ENCODE measurements around the gene HYAL2. TPM values are rescaled to one million over a fixed set of nuclear protein-coding genes. Genes with fewer than 3 reads are reported as not detected.
A peak's percentile ranks its signal among the peaks of the same experiment; 100 is the strongest.
"Not testable (repeated sequence)": the region's sequence is repeated elsewhere in the genome, so short reads cannot be mapped to it uniquely, and the experiment has no call there.

Gene HYAL2
- total and polyA plus RNA-seq, 2 donors from 2014 or later = 93.2 to 142 TPM

DNA sequence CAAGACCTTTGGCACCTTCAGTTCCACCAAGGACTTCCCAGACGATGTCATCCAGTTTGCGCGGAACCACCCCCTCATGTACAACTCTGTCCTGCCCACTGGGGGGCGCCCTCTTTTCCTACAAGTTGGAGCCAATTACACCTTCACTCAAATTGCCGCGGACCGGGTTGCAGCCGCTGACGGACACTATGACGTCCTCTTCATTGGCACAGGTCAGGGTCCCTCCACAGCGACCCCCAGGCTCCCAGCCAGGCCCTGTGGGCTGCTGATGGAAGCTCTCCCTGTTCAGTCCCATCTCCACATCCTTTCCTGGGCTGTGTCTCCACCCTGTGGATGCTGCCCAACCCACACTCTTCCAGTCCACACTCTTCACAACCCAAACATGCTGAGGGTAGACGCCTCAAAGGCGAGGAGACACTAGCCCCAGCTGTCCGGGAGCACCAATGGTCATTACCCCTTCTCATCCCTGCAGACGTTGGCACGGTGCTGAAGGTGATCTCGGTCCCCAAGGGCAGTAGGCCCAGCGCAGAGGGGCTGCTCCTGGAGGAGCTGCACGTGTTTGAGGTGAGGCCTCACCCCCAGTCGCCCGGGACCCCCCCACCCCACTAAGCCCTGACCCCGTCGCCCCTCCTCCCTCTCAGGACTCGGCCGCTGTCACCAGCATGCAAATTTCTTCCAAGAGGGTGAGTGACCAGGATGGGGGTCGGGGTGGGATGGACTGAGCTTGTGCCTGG is 48.0 kb downstream of the HYAL2 start:
- H3K4me1 ChIP-seq (ENCODE audit: control insufficient read depth in 2 of 3, insufficient read depth in 2 of 3, low read depth in 1 of 3, low read length in 3 of 3) = peaks cover 0 to 25% (median 17%) of the 10 kb centered on the region in 3 donors
- no peak overlapping the region for H3K27ac ChIP-seq (ENCODE audit: low read depth in 2 of 2, low read length in 2 of 2)

DNA sequence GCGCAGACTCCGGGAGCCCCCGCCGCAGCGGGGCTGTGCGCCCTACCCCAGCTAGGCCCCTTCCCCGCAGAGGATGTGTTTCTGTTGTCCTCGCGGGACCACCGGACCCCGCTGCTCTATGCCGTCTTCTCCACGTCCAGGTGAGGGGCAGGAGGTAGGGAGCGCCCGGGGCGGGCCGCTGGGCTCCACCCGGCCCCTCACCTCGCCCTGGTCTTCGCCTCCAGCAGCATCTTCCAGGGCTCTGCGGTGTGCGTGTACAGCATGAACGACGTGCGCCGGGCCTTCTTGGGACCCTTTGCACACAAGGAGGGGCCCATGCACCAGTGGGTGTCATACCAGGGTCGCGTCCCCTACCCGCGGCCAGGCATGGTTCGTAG is 48.9 kb downstream of the HYAL2 start:
- Histone ChIP-seq H3K4me1 (ENCODE audit: control insufficient read depth in 2 of 3, insufficient read depth in 2 of 3, low read depth in 1 of 3, low read length in 3 of 3) (peaks cover 0 to 30% (median 17%) of the 10 kb centered on the region in 3 donors), H3K36me3 (ENCODE audit: control insufficient read depth in 2 of 3, insufficient read depth in 3 of 3, low read length in 3 of 3) (no peaks in the 10 kb centered on the region), H3K27ac (ENCODE audit: low read depth in 2 of 2, low read length in 2 of 2) (no peak overlapping the region), H3K9ac (ENCODE audit: low read length in 3 of 3) (no peak overlapping the region), H3K27me3 (ENCODE audit: control insufficient read depth, insufficient read depth, low read length) (peaks cover 8% of the 10 kb centered on the region), H3K4me3 (ENCODE audit: low read length in 3 of 3) (no peak overlapping the region), H3K9me3 (ENCODE audit: control insufficient read depth in 2 of 3, insufficient read depth in 1 of 3, low read length in 3 of 3) (no peaks in the 10 kb centered on the region)
- DNase-seq = peak in 2 of 5 donors; percentile 67 to 74
- no peak for FAIRE-seq
- TF ChIP-seq CTCF (IDR thresholded peaks at IDR 0.05; ENCODE audit: borderline replicate concordance, extremely low read depth, insufficient read depth) = no peak
- intact Hi-C loops (cut with DNase I) = loop anchor here (5.0 kb wide), 1 partner anchor 46 kb away; no protein-coding TSS in a partner anchor

More for the DNA sequence above, 48.0 kb downstream of the HYAL2 start:
- Histone ChIP-seq H3K9me3 (ENCODE audit: control insufficient read depth in 2 of 3, insufficient read depth in 1 of 3, low read length in 3 of 3) (no peaks in the 10 kb centered on the region), H3K36me3 (ENCODE audit: control insufficient read depth in 2 of 3, insufficient read depth in 3 of 3, low read length in 3 of 3) (no peaks in the 10 kb centered on the region), H3K27me3 (ENCODE audit: control insufficient read depth, insufficient read depth, low read length) (peaks cover 8% of the 10 kb centered on the region), H3K9ac (ENCODE audit: low read length in 3 of 3) (no peak overlapping the region), H3K4me3 (ENCODE audit: low read length in 3 of 3) (no peak overlapping the region)
- FAIRE-seq = no peak
- peak; percentile 66 to 89 (median 76) for DNase-seq
- peak; percentile 44 for TF ChIP-seq CTCF (IDR thresholded peaks at IDR 0.05; ENCODE audit: borderline replicate concordance, extremely low read depth, insufficient read depth)
- intact Hi-C loops (cut with DNase I) = loop anchor here (5.0 kb wide), 1 partner anchor 47 kb away; no protein-coding TSS in a partner anchor

GRCh38 chr3:50272911-50273688 is 49.4 kb downstream of the HYAL2 start:
- DNase-seq (peak; percentile 91 to 94 (median 94)), FAIRE-seq (no peak)
- H3K27ac ChIP-seq (ENCODE audit: low read depth in 2 of 2, low read length in 2 of 2) = no peak overlapping the region
- no peaks in the 10 kb centered on the region for H3K9me3 ChIP-seq (ENCODE audit: control insufficient read depth in 2 of 3, insufficient read depth in 1 of 3, low read length in 3 of 3)
- peak; percentile 99 for TF ChIP-seq CTCF (IDR thresholded peaks at IDR 0.05; ENCODE audit: borderline replicate concordance, extremely low read depth, insufficient read depth)
- peaks cover 0 to 35% (median 17%) of the 10 kb centered on the region in 3 donors for H3K4me1 ChIP-seq (ENCODE audit: control insufficient read depth in 2 of 3, insufficient read depth in 2 of 3, low read depth in 1 of 3, low read length in 3 of 3)
- H3K36me3 ChIP-seq (ENCODE audit: control insufficient read depth in 2 of 3, insufficient read depth in 3 of 3, low read length in 3 of 3) = no peaks in the 10 kb centered on the region
- H3K4me3 ChIP-seq (ENCODE audit: low read length in 3 of 3) = peak overlapping the region in 1 of 3 donors; percentile 35
- H3K27me3 ChIP-seq (ENCODE audit: control insufficient read depth, insufficient read depth, low read length) = peaks cover 8% of the 10 kb centered on the region
- intact Hi-C loops (cut with DNase I) = loop anchor here (5.0 kb wide), 1 partner anchor 46 kb away; no protein-coding TSS in a partner anchor
- peak overlapping the region in 1 of 3 donors; percentile 61 for H3K9ac ChIP-seq (ENCODE audit: low read length in 3 of 3)

DNA sequence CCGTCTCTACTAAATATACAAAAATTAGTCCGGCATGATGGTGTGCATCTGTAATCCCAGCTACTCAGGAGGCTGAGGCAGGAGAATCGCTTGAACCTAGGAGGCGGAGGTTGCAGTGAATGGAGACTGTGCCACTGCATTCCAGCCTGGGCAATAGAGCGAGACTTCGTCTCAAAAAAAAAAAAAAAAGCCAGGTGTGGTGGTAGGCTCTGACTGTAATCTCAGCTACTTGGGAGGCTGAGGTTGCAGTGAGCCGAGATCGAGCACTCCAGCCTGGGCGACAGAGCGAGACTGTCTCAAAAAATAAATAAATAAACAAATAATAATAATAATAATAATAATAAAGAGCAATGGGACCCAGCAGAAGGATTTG is 50.0 kb downstream of the HYAL2 start:
- not testable (repeated sequence) for FAIRE-seq; H3K9ac ChIP-seq (ENCODE audit: low read length in 3 of 3)

More for the DNA sequence above, 50.0 kb downstream of the HYAL2 start:
- not testable (repeated sequence) for H3K4me3 ChIP-seq (ENCODE audit: low read length in 3 of 3); H3K36me3 ChIP-seq (ENCODE audit: control insufficient read depth in 2 of 3, insufficient read depth in 3 of 3, low read length in 3 of 3); H3K27me3 ChIP-seq (ENCODE audit: control insufficient read depth, insufficient read depth, low read length); H3K27ac ChIP-seq (ENCODE audit: low read depth in 2 of 2, low read length in 2 of 2); H3K9me3 ChIP-seq (ENCODE audit: control insufficient read depth in 2 of 3, insufficient read depth in 1 of 3, low read length in 3 of 3)
- intact Hi-C loops (cut with DNase I) = loop anchor here (5.0 kb wide), 1 partner anchor 45 kb away; no protein-coding TSS in a partner anchor
- peaks cover 0 to 39% (median 22%) of the 10 kb centered on the region in 3 donors for H3K4me1 ChIP-seq (ENCODE audit: control insufficient read depth in 2 of 3, insufficient read depth in 2 of 3, low read depth in 1 of 3, low read length in 3 of 3)
- peak in 2 of 5 donors; percentile 56 to 65 for DNase-seq
